ENCODE data around the gene PCBP3. TPM values are rescaled to one million over a fixed set of nuclear protein-coding genes. Genes with fewer than 3 reads are reported as not detected.

Gene PCBP3
- total and polyA plus RNA-seq, 2 of the 13 experiments (the other 11 are each of a cell fraction or from before 2014, with no cell fraction given): not detected

DNA sequence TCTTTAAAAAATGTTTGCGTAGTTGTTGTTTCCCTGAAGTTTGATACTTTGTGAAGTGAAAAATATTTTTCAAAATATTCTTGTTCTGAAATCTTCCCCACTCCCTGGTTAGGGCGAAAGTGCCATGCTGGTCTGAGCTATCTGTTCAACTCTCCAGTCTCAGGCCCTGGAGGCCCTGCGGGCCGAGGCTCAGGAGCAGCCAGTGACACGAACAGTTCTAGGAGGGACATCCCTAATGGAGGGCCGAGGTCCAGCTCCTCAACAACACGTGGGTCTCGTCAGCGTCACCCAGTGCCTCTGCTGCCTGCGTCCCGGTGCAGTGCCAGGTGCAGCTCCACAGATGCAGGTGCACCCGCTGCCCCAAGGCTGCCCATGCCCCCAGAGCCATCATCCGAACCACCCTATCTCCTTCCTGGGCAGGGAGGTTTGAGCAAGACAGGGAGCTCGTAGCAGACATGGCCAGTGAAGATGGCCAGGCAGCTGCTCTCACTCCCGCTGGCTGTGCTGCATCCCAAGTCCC is 268.3 kb downstream of the PCBP3 start (continued):
- no peak for TF ChIP-seq HMGXB3 (CRISPR knock-in tag; IDR thresholded peaks at IDR 0.05; ENCODE audit: borderline replicate concordance)
- TF ChIP-seq ZNF350 (CRISPR knock-in tag; IDR thresholded peaks at IDR 0.05; ENCODE audit: borderline replicate concordance, low read depth): no peak
- TF ChIP-seq FOSL1 (CRISPR knock-in tag; IDR thresholded peaks at IDR 0.05; ENCODE audit: borderline replicate concordance): no peak
- TF ChIP-seq NBN (conservative IDR thresholded peaks at IDR 0.05): no peak
- TF ChIP-seq HHEX (CRISPR knock-in tag; IDR thresholded peaks at IDR 0.05): no peak
- TF ChIP-seq ZNF574 (CRISPR knock-in tag; IDR thresholded peaks at IDR 0.05): no peak

All from HepG2 (cell line).